ENCODE measurements around the gene ACADM. TPM values are rescaled to one million over a fixed set of nuclear protein-coding genes. Genes with fewer than 3 reads are reported as not detected.
"Not testable (repeated sequence)": the region's sequence is repeated elsewhere in the genome, so short reads cannot be mapped to it uniquely, and the experiment has no call there.

The ACADM gene
- total RNA-seq, 6 experiments from 2014 or later = 71.9 to 168 (median 124) TPM

- no peak for DNase-seq
- WGBS (ENCODE audit: insufficient coverage, low coverage, low lambda C conversion rate, missing lambda C conversion rate) = 72% methylated on average over 1 of the region's 1 CpG
- Histone ChIP-seq H3K27me3 (no peaks in the 10 kb centered on the region), H3K36me3 (peaks cover 0 to 84% (median 22%) of the 10 kb centered on the region in 4 donors), H3K27ac (no peak overlapping the region), H3K9me3 (no peaks in the 10 kb centered on the region), H3K4me3 (no peak overlapping the region), H3K4me1 (no peaks in the 10 kb centered on the region)
- intact Hi-C loops (cut with DNase I) = no loop called here
- ATAC-seq = no peak
- TF ChIP-seq CTCF (IDR thresholded peaks at IDR 0.05) = no peak
- no peak for TF ChIP-seq POLR2A (IDR thresholded peaks at IDR 0.05)
Observed at GRCh38 chr1:75736016-75736415, 11.5 kb downstream of the ACADM start.

GRCh38 chr1:75742047-75742625, 17.6 kb downstream of the ACADM start:
- DNase-seq = no peak
- WGBS (ENCODE audit: insufficient coverage, low coverage, low lambda C conversion rate, missing lambda C conversion rate) = 69% methylated on average over 5 of the region's 6 CpGs

GRCh38 chr1:75745276-75745675, 20.8 kb downstream of the ACADM start:
- ATAC-seq = no peak
- Histone ChIP-seq H3K4me1 (no peaks in the 10 kb centered on the region), H3K27me3 (no peaks in the 10 kb centered on the region), H3K27ac (no peak overlapping the region), H3K4me3 (no peak overlapping the region), H3K9me3 (no peaks in the 10 kb centered on the region), H3K36me3 (peaks cover 0 to 55% (median 17%) of the 10 kb centered on the region in 4 donors)
- intact Hi-C loops (cut with DNase I) = no loop called here
- WGBS (ENCODE audit: insufficient coverage, low coverage, low lambda C conversion rate, missing lambda C conversion rate) = 69% methylated on average over 4 of the region's 4 CpGs
- DNase-seq = no peak
- TF ChIP-seq CTCF (IDR thresholded peaks at IDR 0.05) = no peak
- no peak for TF ChIP-seq POLR2A (IDR thresholded peaks at IDR 0.05)

More at GRCh38 chr1:75742047-75742625, 17.6 kb downstream of the ACADM start:
- no peak for TF ChIP-seq CTCF (IDR thresholded peaks at IDR 0.05)
- TF ChIP-seq POLR2A (IDR thresholded peaks at IDR 0.05) = no peak
- no peaks in the 10 kb centered on the region for H3K4me1 ChIP-seq
- no peak for ATAC-seq
- peaks cover 0 to 78% (median 22%) of the 10 kb centered on the region in 4 donors for H3K36me3 ChIP-seq
- H3K4me3 ChIP-seq = no peak overlapping the region
- no peaks in the 10 kb centered on the region for H3K9me3 ChIP-seq
- intact Hi-C loops (cut with DNase I) = no loop called here
- no peak overlapping the region for H3K27ac ChIP-seq
- H3K27me3 ChIP-seq = no peaks in the 10 kb centered on the region

GRCh38 chr1:75757210-75757609, 32.7 kb downstream of the ACADM start:
- intact Hi-C loops (cut with DNase I); H3K9me3 ChIP-seq; H3K4me1 ChIP-seq; DNase-seq; ATAC-seq; H3K27ac ChIP-seq; H3K27me3 ChIP-seq; H3K4me3 ChIP-seq: not testable (repeated sequence)
- peaks cover 0 to 29% (median 14%) of the 10 kb centered on the region in 4 donors for H3K36me3 ChIP-seq

- ATAC-seq; H3K4me3 ChIP-seq; DNase-seq; H3K9me3 ChIP-seq; H3K4me1 ChIP-seq; H3K27me3 ChIP-seq; H3K27ac ChIP-seq; intact Hi-C loops (cut with DNase I): not testable (repeated sequence)
- WGBS (ENCODE audit: insufficient coverage, low coverage, low lambda C conversion rate, missing lambda C conversion rate) = 75% methylated on average over 3 of the region's 4 CpGs
- peaks cover 0 to 30% (median 12%) of the 10 kb centered on the region in 4 donors for H3K36me3 ChIP-seq
Observed at GRCh38 chr1:75758543-75758942, 34.0 kb downstream of the ACADM start.

All from right lobe of liver (tissue), 6 donors.